ENCODE measurements around the gene SH3TC2.

SH3TC2 gene

DNA sequence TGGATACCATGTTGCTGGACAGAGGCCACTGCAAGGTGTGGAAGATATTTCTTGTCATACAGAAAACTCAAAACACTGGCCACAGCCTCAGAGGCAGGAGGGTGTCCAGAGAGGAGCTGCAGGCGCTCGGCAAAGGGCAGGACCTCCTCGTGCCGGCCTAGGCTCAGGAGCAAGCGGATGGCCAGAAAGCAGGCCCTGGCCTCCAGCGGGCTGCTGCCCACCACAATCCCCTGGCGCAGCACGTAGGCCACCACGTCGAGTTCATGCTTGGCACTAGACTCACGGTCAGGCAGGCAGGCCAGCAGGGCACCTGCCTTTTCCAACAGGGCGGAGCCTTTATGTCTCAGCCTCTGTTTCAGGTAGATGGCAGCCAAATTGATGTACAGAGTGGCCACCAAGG, 35.2 kb downstream of the SH3TC2 start:
- no peak for DNase-seq

DNA sequence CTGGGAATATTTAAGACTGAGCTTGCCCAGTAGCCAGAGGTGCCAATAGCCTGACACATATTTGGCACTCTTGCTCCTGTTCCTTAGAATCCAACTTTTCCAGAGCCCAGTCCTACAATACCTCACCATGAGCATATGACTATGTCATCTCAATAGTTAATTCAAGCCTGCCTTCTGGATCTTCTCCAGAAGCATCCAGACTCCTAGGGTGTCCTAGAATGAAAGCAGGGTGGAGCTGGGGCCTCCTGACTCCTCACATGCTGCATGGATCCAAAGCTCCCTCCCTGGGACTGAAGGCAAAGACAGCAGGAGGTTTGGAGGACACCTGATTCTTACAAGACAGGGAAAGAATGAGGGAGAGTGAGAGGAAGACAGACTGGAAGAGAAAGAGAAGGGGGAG, 37.9 kb downstream of the SH3TC2 start:
- DNase-seq = no peak

DNA sequence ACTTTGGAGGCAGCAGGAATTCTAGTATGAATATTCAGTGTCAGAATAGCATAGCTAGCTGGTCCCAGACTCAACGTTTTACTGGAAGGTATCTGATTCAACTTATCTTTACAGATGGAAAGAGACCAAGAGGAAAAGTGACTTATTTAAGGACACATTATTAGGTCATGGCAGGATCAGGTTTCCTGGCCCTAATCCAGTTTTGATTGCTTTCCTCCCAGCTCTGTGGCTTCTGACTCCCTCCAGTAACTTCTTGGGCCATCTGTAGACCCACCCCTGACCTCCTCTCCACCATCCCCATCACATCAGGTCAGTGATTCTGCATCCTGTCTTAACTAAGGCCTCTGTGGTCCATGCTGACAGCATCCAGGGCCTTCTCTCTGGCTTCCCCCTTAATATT, 38.4 kb downstream of the SH3TC2 start:
- DNase-seq = no peak

DNA sequence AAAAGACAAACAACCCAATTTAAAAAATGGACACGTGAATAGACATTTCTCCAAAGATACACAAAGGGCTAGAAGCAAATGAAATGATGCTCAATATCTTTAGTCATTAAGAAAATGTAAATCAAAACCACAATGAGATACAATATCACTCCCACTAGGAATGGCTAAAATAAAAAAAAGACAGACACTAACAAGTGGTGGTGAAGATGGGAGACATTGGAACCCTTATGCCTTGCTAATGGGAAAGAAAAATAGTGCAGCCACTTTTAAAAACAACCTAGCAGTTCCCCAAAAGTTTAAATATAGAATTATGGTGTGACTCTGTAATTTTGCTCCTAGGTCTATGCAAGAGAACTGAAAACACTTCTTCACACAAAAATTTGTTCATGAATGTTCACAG, 40.7 kb downstream of the SH3TC2 start:
- DNase-seq = no peak

DNA sequence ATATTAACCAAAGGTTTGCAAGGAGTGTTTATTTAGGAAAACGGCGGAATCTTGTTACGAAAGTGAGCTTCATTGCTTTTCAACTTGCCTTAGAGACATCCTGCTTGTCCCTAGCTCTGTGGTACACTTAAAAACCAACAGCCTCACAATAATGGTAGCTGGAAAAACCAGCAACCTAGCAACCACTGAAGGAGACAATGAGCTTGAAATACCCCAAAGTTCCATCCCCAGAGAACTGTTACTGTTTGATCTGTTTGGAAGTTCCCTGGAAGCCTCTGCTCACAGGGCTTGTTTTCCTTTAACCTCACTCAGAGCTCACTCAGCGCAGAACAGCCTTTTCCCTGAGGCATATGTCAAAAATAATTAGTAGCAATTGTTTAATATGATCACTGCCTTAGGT, 43.2 kb downstream of the SH3TC2 start:
- no peak for DNase-seq

DNA sequence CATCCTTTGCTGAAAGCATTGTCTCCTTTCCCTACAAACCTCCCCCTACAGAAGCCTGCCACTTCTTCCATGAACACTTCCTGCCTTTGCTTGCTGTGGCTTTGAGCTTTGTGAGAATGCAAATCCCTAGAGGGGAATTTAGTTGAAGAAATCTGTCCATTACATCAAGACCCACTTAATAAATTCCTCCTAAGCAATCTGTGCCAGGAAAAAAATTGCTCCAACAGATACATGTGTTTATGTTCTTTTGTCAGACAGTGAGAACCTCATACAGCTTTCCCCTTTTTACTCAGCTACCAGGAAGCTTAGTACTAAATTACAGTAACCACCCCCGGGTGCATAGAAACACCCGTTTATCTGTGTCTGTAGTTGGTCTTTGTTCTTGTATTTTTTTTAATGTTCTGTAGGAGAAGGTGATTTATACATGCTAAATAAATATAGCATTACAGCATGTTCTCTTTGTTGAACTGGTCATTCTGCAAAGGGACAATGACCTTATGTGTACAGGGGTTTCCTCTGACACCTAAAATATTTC, 43.9 kb downstream of the SH3TC2 start:
- no peak for DNase-seq

DNA sequence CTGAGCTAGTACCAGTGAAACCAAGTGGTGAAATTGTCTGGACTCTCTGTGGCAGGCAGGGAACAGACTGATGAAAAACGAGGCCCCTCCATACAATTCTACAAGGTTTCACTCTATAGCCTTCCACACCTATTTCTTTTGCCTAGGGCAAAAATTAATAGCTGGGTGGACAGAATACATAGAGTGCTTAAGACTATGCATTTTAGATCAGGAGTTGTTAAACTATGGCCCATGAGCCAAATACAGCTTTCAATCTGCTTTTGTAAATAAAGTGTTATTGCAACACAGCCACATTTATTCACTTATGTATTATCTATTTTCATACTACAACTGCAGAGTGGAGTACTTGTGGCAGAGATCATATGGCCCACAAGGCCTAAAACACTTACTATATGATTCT, 45.2 kb downstream of the SH3TC2 start:
- DNase-seq = no peak

DNA sequence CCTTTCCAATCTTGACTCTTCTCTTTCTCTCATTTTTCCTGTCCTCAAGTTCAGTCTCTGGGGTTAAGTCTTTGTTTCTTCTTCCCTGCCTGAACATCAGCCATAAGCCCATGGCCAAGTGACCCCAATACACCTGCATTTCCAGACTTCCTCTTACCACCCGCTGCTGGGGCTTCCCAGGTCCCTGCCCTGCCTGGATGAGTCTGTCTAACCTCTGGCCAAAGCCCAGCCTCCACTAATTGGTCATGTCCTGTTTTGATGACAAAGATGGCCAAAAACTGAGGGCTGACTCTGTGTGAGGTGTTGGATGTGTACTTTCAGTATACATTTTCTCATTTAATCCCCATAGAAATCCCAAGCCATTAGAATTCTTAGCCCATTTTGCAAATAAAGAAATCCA, 47.3 kb downstream of the SH3TC2 start:
- DNase-seq = no peak

DNA sequence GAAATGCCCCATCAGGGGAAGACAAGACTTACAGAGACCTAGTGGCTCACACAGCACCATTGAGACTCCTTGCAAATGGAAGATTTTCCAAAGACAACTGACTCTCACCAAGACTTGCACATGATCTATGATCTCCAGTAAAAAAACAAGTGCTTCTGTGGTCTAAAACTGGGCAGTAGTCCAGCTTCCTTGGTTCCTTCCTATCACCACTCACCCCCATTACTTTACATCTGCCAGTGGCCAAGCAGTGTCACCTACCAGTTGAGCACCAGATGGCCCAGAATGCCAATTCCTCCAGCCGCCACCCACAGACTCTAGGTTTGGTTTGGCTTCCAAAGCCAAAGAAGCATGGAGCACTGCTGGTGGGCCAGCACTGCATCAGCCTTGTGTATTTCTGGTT, 47.7 kb downstream of the SH3TC2 start:
- no peak for DNase-seq

DNA sequence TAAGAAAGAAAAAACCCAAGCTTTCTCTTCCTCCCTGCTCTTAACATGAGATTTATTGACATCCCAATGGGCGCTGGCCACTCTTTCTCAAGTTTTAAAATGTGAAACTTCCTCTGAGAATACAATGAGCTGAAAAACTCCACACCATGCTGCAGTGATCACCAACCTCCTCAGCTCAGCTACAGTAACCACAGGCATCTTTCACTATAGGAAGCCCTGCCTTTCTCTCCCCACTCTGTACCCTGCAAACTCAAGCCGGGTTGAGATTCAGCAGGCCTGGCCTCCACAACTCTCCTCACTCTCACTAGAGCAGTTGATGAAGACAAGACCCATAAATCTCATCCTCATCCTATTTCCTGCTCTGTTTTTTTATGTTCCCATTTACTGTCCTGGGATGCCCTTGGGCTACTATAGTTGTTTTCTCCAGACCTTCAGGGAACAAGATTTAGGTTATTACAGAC, 48.3 kb downstream of the SH3TC2 start:
- DNase-seq = no peak

DNA sequence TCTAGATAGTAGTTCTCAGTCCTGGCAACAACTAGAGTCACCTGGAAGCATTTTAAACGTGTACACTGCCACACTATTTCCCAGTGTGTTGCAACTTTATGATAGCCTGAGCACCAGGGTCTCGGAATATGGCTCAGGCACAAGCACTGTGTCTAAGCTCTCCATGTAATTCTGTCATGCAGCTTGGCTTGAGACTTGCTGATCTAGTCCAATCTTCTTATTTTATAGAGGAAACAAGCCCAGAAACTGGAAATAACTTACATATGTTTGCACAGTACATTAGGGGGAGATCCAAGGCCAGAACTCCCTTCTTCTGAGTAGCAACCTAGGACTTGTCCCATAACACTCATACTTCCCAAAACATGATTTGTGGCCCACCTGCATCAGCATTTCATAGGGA, 49.1 kb downstream of the SH3TC2 start:
- DNase-seq = no peak

DNA sequence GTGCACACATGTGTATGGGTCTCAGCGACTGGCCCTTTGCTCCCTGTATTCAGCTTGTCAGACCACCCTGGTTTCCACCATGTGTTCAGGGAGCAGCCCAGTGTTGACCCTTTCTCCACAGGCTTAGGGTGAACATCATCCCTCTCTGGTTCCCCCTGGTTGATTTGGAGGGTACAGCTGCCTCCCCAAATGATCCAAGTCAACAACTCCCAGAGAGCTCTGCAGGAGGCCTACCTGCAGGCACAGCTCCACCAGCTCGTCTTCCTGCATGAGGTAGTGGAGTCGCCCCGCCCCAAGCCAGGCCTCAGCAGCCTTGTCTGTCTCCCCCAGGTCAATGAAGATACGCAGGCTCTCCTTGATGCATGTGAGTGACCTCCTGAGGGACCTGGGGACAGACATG, 50.5 kb downstream of the SH3TC2 start:
- DNase-seq = no peak

DNA sequence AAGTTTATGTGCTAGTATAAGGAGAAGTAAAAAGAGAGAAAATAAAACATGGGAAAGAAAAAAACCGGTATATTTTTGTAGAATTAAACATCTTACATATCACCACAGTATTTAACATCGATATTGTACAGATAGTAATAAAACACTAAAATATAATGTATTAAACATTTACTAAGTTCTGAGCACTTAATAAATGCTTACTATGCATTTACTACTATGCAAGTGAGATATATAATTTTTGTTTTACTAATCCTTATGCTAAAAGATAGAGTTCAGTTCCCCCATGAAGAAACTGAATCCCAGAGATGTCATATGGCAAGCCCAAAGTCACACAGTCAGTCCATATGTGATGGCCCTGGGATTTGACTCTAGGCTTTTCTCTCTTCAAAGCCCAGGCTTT, 51.1 kb downstream of the SH3TC2 start:
- no peak for DNase-seq

DNA sequence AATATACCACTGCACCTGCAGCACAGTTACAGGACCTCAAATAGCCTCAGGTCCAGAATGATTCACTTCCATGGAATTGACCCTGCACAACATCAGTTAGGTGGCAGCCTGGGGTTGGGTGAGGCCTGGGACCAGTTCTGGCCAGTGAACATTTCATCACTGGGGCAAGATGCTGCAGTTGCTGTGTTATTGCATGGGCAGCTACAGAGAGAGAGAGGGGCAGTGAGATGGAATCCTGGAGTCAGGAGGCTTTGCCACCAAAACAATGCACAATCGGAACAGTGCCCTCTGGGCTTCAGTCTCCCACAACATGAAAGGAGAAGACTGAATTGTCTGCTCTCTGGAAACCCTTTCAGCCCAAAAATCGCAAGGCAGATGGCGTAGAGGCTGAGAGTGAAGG, 51.8 kb downstream of the SH3TC2 start:
- no peak for DNase-seq

DNA sequence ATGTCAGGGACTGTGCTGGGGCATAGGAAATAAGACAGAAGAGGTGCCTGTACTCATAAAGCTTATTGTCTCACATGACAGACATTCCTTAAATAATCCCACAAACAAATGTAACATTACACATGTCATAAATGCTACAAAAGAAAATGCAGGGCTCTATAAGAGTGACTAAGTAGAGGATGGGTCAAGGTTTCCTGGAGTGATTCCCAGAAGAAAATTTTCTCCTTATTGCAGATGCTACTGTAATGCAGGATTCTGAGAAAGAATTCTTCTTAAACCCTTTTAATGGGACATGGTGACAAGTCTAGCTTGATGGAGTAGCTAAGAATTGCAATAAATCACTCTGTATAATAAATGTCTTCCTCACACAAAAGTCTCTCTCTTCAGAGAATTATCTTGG, 55.7 kb downstream of the SH3TC2 start:
- DNase-seq = no peak

DNA sequence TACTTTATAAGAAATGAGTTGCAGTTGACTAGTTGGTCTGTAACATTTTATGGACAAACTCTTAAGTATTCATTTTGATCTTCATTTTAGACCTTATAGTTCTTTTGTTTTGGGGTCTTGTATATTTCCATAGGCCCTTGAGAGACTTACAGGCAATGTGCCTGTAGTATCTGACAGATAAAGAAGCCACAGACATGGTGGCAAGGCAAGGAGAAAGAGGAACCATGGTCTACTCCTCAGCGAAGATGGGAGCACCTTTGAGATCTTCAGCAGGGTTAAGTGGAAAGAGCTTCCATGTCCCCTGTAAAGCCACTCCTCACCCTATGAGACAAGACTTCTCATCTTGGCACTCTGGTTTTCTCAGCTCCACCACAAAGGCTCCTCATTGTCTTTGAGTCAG, 56.4 kb downstream of the SH3TC2 start:
- no peak for DNase-seq

DNA sequence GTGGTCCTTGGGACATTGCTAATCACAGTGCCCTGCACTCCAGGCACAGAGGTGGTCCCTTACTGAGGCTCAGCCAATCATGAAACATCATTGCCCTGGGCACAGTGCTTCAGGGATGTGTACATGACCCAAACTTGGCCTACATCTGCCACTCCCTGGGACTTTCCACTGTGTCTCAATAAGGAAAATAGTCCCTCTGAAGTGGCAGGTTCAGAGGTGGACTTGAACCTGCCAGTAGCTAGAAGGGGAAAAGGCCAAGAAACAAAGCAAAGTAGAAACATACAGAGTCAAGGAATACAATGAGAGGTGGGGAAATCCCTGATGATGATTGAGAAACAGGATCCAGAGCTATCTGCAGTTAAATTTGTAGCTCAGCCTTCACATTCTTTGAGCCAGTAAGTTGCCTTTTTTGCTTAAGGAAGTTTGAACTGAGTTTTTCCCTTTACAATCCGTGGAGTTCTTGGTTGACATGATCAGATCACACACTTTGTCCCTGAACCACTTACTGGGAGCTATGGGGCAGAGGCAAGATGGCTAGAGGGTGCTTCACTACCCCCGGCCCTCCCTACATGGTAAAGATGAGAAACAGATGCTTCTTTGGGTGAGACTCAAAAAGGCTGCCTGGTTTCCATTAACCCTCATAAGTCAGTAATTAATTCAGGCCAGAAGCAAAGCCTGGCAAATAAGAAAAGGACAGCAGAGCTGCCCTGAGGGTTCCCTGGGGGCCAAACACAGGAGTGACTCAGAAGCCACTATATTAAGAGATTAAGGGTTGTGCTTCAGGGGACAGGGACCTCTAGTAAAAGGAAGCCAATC, 57.6 kb downstream of the SH3TC2 start:
- no peak for DNase-seq

DNA sequence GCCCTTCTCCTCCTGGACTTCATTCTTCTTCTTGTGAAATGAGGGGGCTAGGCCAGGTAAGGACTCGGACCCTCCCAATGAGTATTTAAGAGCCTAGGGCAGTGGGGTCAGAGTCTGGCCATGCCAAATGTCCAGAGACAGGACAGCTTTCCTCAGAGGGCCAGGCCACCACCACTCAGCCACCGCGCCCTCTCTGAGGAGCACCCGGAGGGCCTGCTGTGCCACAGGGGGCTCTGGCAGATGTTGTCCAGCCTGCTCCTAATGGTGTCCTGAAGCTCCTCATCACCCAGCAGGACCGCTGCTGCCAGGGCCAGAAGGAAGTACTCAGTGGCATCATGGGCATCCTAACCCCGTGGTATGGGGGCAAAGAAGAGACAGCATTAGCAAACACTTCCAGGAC, 58.3 kb downstream of the SH3TC2 start:
- DNase-seq = no peak

DNA sequence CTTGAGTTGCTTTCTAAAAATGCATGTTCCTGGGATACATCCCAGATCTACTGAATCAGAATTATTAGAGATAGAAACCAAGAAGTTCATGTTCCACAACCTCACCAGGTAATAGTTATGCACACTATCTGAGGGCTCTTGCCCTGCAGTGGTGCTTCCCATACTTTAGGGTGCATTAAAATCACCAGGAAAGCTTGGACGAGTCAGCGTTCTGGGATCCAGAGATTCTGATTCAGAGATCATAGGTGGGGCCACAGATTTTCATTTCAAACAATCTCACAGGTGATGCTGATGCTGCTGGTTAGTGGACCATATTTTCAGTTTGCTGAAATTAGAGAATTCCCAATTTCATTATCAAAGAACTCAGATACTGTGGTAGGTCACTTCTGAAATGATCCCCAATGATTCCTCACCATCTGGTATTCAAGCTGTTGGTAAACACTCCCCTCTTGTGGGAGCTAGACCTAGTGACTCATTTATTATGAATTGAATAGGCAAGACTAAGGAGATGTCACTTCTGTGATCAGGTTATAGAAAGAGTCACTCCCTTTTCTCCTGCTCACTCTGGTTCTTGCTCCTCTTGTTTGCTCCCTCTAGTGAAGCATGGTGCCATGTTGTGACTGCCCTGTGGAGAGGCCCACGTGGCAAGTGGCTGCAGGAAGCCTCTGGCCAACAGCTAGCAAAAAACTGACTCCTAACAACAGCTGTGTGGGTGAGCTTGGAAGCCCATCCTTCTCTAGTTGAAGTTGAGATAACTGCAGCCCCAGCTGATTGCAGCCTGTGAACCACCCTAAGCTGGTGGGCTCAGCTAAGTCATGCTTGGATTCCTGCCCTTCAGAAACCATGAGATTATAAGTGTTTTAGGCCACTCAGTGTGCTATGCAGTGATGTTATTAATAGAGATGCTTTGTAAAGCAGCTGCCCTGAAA, 59.8 kb downstream of the SH3TC2 start:
- no peak for DNase-seq

DNA sequence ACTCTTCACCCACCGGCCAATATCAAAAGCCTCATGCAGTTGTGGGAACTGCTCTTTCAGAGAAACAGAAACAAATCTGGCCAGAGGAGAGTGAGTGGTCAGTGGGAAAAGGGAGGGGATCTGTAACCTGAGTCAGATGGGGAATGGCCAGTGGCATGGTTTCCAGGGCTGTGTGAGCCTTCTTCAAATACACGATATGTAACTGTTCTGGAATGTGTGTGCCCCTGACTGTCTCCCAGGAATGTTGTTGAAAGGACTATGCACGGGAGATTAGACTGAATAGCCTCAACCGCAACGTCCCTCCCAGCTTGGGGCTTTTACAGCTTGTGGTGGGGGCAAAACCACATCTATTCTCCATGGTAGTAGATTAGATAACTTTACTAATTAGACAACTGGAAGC, 60.8 kb downstream of the SH3TC2 start:
- no peak for DNase-seq

DNA sequence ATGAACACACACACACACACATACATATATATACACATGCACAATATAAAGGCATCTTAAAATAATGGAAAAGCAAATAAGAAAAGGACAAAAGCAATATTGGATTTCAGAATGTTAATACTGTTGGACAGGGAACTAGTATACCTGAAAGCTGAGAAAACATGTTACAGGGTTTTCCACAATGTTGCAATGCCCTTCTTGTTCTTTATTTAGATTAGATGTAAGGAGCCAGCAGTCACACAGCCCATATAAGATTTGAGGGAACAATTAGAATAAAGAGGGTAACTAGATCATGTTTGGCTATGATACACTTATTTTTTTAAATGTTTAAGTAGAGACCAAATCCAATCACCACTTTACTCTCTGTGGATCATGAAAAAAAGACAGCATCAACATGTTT, 61.7 kb downstream of the SH3TC2 start:
- DNase-seq = no peak

DNA sequence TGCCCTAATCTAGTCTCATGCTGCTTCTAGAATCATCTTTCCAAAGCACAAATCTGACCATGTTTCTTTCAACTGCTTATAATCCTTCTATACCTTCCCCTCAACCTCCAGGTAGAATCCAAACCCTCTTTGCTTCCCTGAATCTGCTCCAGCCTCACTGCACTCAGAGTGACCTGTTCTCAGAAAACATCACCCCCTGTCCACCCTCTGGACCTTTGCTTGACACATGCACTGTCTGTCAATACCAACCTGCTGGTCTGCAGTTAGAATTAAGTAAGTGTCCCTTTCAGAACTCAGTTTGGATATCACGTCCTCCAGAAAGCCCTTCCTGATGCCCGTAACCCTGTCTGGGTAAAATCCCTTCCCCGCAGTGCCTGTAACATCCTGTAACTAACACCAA, 63.1 kb downstream of the SH3TC2 start:
- no peak for DNase-seq

DNA sequence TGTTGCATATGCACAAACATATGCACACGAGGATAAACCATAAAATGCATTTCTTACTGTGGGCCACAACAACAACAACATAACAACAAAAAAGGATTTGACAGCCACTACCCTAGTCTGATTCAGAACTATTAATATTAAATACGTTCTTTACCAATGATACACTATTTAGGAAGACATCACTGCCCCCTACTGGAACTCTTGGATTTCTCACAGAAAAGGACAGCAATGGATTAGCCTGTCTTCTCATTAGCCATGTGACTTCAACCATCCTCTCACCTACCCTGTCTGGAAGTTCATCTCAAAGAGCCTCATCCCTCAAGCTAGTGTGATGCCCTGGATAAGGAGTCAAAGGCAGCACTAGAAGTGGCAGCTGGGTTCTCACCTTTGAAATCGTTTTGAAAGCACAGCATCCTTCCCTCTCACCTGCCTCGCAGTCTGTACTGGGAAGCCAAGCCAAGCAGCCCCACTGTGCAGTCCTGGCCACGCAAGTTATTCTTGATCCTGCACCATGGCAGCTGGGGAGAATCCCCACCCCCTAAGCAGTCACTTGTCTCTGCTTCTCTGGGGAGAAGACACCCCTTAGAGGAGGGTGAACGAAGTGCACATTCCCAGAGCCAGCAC, 64.6 kb downstream of the SH3TC2 start:
- DNase-seq = peak; percentile 0
